ENCODE measurements around the gene MSH5. TPM values are rescaled to one million over a fixed set of nuclear protein-coding genes. Genes with fewer than 3 reads are reported as not detected.
"Not testable (repeated sequence)": the region's sequence is repeated elsewhere in the genome, so short reads cannot be mapped to it uniquely, and the experiment has no call there.

The MSH5 gene
- total and polyA plus RNA-seq, 2 experiments from 2014 or later: 7.4 to 39.4 TPM

DNA sequence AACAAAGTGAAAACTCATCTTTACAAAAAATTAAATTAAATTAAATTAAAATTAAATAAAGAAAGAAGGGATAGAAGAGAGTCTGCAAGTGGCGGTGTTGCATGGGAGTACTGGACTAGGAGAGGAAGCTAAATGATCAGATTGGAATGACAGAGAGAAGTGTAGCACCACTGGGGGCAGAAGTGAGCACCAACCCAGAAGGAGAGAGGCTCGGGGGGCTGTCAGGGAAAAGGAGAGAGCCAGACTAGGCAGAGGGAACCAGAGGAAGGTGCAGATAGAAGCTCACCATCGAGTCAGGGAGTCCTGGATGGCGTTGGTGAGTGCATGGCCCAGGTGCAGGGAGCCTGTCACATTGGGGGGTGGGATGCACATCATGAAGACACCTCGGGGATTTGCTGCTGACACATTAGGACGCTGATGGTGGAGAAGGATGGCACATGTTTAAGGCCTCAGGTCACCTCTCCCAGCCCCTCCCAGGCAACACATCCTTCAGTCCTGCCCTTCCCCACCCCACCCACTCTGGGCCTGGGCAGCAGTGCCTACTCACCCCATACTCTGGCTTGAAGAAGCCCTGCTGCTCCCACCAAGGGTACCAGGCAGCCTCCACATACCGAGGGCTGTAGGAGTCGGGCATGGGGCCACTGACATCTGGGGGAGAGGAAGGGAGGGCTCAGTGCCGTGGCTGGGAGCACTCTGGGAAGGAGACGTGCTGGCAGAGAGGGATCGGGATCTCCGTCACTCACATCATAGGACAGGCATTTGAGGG is 51.7 kb downstream of the MSH5 start:
- H3K9me3 ChIP-seq (ENCODE audit: low read depth): no peaks in the 10 kb centered on the region
- peaks cover 7% of the 10 kb centered on the region for H3K4me1 ChIP-seq (ENCODE audit: low read depth)
- TF ChIP-seq, protein P1, sequence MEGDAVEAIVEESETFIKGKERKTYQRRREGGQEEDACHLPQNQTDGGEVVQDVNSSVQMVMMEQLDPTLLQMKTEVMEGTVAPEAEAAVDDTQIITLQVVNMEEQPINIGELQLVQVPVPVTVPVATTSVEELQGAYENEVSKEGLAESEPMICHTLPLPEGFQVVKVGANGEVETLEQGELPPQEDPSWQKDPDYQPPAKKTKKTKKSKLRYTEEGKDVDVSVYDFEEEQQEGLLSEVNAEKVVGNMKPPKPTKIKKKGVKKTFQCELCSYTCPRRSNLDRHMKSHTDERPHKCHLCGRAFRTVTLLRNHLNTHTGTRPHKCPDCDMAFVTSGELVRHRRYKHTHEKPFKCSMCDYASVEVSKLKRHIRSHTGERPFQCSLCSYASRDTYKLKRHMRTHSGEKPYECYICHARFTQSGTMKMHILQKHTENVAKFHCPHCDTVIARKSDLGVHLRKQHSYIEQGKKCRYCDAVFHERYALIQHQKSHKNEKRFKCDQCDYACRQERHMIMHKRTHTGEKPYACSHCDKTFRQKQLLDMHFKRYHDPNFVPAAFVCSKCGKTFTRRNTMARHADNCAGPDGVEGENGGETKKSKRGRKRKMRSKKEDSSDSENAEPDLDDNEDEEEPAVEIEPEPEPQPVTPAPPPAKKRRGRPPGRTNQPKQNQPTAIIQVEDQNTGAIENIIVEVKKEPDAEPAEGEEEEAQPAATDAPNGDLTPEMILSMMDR (IDR thresholded peaks at IDR 0.05; ENCODE audit: low read depth, low read length): peak; percentile 76
- peak; percentile 64 to 78 for DNase-seq (ENCODE audit: low read depth in 1 of 2, low spot score in 1 of 2)
- H3K4me3 ChIP-seq: no peak overlapping the region
- H3K27ac ChIP-seq: no peak overlapping the region
- no peaks in the 10 kb centered on the region for H3K27me3 ChIP-seq
- peaks cover 9% of the 10 kb centered on the region for H3K36me3 ChIP-seq

GRCh38 chr6:31792090-31792374 is 52.2 kb downstream of the MSH5 start:
- H3K9me3 ChIP-seq (ENCODE audit: low read depth): no peaks in the 10 kb centered on the region
- no peak overlapping the region for H3K27ac ChIP-seq
- peaks cover 7% of the 10 kb centered on the region for H3K4me1 ChIP-seq (ENCODE audit: low read depth)
- H3K27me3 ChIP-seq: no peaks in the 10 kb centered on the region
- TF ChIP-seq, protein P1 (IDR thresholded peaks at IDR 0.05; ENCODE audit: low read depth, low read length): no peak
- DNase-seq (ENCODE audit: low read depth in 1 of 2, low spot score in 1 of 2): no peak
- peaks cover 9% of the 10 kb centered on the region for H3K36me3 ChIP-seq
- no peak overlapping the region for H3K4me3 ChIP-seq

DNA sequence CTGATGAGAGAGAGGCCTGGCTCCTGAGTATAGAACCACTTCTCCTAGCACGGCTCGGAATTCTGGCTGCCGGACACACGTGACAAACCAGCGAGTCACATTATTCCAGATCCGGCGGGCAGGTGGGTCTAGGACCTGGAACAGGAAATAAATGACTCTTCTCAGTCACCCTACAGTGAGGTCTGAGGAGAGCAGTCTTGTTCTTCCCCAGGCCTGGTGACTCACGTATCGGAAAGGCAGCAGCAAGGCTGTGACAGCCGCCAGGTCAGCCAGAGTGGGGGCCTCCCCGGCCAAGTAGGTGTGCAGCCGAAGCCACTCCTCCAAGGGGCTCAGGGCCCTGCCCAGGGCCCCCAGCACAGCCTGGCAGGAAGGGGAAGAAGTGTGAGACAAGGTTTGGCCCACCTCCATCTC is 53.0 kb downstream of the MSH5 start:
- no peaks in the 10 kb centered on the region for H3K9me3 ChIP-seq (ENCODE audit: low read depth)
- H3K4me1 ChIP-seq (ENCODE audit: low read depth): peaks cover 7% of the 10 kb centered on the region
- TF ChIP-seq, protein P1 (IDR thresholded peaks at IDR 0.05; ENCODE audit: low read depth, low read length): no peak
- no peak overlapping the region for H3K4me3 ChIP-seq
- peak in 1 of 2 donors; percentile 18 for DNase-seq (ENCODE audit: low read depth in 1 of 2, low spot score in 1 of 2)
- no peak overlapping the region for H3K27ac ChIP-seq
- no peaks in the 10 kb centered on the region for H3K27me3 ChIP-seq
- peaks cover 9% of the 10 kb centered on the region for H3K36me3 ChIP-seq

- not testable (repeated sequence) for DNase-seq (ENCODE audit: low read depth in 1 of 2, low spot score in 1 of 2); H3K9me3 ChIP-seq (ENCODE audit: low read depth); H3K27ac ChIP-seq; H3K36me3 ChIP-seq; H3K4me1 ChIP-seq (ENCODE audit: low read depth); H3K27me3 ChIP-seq
- peak overlapping the region; percentile 76 for H3K4me3 ChIP-seq
Measured at GRCh38 chr6:31793927-31794245, 54.1 kb downstream of the MSH5 start.

- H3K4me3 ChIP-seq: peak overlapping the region; percentile 76
- H3K27me3 ChIP-seq: no peaks in the 10 kb centered on the region
- H3K36me3 ChIP-seq: peaks cover 6% of the 10 kb centered on the region
- TF ChIP-seq, protein P1 (IDR thresholded peaks at IDR 0.05; ENCODE audit: low read depth, low read length): no peak
- H3K27ac ChIP-seq: peak overlapping the region; percentile 100
- peak in 1 of 2 donors; percentile 52 for DNase-seq (ENCODE audit: low read depth in 1 of 2, low spot score in 1 of 2)
- peaks cover 7% of the 10 kb centered on the region for H3K4me1 ChIP-seq (ENCODE audit: low read depth)
- H3K9me3 ChIP-seq (ENCODE audit: low read depth): no peaks in the 10 kb centered on the region
Measured at GRCh38 chr6:31794294-31794865, 54.6 kb downstream of the MSH5 start.

GRCh38 chr6:31794866-31795615 is 55.2 kb downstream of the MSH5 start:
- Histone ChIP-seq H3K4me1 (ENCODE audit: low read depth) (peaks cover 7% of the 10 kb centered on the region), H3K36me3 (peaks cover 6% of the 10 kb centered on the region), H3K4me3 (peak overlapping the region; percentile 76), H3K27ac (peak overlapping the region; percentile 100), H3K9me3 (ENCODE audit: low read depth) (no peaks in the 10 kb centered on the region), H3K27me3 (no peaks in the 10 kb centered on the region)
- TF ChIP-seq, protein P1 (IDR thresholded peaks at IDR 0.05; ENCODE audit: low read depth, low read length): no peak
- DNase-seq (ENCODE audit: low read depth in 1 of 2, low spot score in 1 of 2): peak; percentile 5 to 29

Measured in cardiac muscle cell (in vitro differentiated cells and primary cell).